HG03457 (cell line): ENCODE data around the gene NOXA1.

Experiments
- ATAC-seq: cut with Tn5 transposase; IDR thresholded peaks from one replicate; pipeline ENCODE4 v1.9.1; 2021; ENCODE audit warnings: moderate number of reproducible peaks; ENCODE audit not compliant: unreplicated experiment

NOXA1 gene

DNA sequence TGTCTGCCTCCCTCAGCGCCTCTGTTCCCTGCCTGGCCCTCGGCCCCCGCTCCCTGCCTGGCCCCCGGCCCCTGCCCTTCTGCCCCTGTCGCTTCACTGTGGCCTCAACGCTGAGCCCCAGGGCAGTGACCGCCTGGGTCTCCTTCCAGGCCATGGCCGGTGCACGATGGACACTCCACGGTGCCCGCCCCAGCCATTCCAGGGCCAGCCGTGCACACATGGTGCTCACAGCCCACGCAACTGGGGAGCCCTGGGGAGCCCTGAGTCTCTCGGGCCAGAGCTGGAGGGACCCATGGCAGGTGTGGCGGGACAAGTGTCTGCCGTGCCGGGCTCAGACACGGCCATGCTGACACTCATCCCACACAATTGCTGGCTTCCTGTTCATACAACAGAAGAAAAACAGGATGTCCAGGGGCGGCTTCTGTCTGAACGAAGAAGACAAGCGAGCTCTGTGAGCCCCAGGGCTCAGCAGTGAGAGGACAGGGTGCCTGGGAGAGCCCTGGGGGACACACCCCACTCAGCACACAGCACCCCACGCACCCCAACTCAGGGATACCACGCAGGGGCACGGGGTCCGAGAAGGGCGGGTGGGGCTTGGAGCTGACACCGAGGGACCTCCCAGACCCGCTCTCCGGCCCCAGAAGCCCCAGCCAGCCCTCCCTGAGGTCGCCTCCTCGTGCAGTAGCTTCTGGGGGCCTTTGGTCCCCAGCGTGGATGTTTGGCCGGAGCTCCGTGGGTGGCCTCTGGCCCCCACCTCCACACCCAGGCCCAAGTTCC is 35.9 kb upstream of the NOXA1 start:
- no peak for ATAC-seq

DNA sequence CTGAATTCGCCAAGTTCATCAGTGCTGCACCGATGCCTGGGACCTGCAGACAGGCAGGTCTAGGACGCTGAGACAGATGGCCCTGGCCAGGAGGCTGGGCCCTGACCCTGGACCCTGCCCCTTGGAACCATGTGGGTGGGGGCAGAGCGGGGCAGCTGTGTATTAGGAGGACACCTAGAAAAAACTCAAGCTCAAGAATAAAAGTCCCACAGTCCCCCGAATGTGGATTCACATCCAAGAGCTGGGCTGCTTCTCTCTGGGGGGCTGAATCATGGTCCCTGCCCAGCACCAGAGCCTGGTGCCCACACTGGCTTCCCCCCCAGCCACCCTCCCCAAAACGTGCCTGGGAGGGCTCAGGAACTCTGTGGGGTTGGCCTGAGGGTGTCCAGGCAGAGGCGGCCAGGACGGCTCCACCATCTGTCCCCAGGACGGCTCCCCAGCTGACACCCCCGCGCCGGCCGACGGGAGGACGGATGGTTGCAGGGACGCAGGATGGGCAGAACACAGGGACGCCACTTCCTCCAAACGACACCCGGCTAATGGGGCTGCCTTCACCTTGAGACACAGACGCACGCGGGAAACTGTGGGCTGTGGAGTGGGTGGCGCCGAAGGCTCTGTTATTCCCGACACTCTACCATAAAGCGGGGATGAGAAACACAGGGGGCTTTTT is 35.2 kb upstream of the NOXA1 start:
- no peak for ATAC-seq

GRCh38 chr9:137388589-137389427 is 34.4 kb upstream of the NOXA1 start:
- ATAC-seq, result no peak

GRCh38 chr9:137389428-137389746 is 33.8 kb upstream of the NOXA1 start:
- no peak for ATAC-seq

DNA sequence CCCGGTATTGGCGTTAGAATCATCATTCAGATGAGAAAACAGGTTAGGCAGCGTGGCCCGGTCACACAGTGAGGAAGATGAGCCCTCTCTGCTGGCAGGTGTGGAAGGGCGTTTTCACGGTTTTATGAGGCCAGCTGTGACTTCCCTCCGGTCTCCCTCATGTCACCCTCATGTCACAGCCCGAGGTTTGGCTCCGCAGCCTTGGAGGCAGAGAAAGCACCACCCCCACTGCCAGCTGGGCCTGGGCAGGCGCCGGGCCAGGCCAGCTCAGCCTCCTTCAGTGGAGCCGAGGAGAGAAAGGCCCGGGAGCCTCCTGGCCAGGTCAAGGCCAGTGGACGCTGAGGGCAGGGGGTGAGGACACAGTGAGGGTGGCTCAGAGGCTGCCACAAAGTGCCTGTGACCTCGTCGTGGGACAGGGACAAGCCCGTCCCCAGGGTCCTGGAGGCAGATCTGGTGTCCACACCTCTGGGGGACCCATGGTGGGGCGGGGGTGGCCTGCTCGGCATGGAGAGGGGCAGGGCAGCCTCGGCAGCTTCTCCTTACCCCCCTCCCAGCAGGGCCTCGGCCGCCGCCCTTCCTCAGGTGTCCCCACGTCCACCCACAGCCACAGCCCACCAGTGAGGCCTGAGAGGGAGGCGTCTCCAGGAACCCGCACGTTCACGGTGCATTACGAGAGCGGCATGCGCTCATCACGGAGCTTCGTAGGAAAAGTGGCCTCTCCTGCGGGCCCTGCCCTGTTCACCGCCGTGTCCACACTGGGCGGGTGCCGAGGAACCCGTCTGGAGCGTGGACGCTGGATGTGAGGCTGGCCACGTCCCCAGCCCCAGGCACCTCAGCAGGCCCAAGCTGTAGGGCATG is 32.4 kb upstream of the NOXA1 start:
- no peak for ATAC-seq

- ATAC-seq, result no peak
Measured at GRCh38 chr9:137391411-137391754, 31.8 kb upstream of the NOXA1 start.

GRCh38 chr9:137392232-137393007 is 30.8 kb upstream of the NOXA1 start:
- no peak for ATAC-seq

DNA sequence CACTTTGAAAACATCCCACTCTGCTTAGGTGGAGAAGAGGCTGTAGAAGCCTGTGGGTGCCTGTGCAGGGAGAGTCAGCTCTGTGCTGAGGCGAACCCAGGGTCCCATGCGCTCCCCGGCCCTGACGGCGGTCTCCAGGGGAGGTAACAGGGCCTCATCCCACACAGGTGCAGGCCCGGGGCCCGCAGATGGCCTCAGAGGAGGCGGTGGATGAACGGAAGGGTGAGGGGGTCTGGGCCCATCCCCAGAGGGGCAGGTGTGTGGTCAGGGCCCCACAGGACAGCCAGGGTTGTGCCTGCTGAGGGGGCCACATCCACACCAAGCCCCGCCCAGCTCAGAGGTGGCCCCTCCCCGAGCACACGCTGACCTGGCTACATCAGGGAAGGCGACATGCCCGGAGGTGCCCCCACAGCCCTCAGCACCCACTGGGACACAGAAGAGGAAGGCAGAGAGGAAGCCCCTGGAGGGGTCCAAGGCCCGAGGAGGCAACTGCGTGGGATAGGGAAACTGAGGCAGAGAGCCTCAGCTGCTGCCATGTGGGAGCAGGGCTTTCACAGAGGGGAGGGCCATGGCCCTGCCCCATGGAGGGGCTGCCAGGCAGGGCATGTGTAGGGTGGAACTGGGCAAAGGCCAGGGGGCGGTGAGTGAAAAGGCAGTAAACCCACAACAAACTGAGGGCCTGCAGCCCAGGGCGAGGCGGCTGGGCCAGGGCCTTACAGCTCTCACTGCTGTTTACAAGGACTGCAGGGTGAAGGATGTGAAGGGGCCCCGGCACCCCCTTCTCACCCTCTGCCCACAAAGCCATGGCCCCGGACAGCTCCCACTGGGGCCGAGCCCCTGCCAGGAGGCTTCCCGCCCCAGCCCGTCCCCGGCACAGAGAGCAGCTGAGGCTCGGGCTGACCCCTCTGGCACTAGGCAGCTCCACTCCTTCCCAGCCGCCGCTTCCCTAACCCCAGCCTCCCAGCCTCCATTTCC is 29.7 kb upstream of the NOXA1 start:
- ATAC-seq, result no peak

DNA sequence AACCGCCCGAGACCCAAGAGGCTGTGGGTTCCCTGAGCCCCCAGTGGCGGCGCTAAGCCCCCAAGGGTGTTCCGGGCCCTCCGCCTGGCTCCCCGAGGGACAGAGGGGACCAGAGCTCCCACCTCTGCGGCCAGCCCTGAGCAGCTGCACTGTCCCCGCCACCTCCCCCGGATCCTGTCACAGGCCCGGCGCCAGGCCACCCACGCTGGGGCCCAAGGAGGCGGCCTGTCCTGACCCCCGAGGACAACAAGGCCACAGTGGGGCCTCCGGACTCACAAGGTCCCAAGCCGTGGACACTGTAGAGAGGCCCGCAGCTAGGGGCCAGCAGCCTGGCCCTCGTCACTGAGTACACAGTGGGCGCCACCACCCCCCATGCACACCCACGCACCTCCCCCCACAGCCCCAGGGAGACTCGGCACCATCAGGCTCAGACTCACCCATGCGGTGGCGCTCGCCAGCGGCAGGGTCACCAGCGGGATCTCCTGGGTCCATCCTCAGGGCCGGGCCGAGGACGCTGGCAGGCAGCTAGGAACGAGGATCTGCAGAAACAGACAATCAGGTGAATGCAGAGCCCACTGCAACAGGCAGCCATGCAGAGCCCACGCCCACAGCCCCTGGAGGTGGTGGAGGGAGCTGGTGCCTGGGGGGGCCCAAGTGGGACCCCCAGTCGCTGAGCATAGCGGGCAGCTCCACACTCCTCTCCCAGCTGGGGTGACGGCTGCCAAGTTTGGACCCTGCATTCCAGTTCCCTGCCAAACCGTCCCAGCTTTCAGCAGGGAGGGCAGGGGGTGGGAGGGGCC is 28.1 kb upstream of the NOXA1 start:
- no peak for ATAC-seq

DNA sequence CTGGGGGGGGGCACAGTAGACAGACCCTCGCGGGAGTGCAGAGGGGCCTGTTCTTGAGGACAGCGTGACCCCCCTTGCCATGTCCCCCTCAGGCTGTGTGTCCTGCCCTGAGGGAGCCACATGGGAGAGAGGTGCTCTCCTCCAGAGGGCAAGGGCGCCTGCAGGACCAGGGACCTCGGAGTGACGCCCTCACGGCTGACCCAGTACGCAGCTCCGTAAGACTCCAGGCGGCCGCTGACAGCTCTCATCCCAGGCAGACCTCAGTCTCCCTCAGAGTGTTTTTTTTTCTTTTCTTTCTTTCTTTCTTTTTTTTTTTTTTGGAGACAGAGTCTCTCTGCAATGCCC is 27.6 kb upstream of the NOXA1 start:
- ATAC-seq, result no peak

DNA sequence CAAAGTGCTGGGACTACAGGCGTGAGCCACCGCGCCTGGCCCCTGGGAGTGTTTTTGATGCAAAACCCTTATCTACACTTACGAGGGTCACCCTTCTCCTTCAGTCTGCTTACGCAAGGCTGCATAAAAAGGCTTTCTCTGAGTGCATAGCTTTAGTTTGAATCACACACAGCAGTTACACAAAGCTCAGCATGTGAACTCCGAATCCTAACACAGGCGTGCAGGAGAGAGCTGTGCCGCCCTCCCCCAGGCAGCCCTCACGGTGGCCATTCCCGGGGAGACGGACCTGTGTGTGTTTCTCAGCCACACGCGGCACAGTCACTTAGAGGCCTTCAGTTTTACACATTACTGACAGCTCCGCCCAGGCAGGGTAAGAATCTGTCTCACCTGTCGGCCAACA is 27.0 kb upstream of the NOXA1 start:
- ATAC-seq, result no peak

DNA sequence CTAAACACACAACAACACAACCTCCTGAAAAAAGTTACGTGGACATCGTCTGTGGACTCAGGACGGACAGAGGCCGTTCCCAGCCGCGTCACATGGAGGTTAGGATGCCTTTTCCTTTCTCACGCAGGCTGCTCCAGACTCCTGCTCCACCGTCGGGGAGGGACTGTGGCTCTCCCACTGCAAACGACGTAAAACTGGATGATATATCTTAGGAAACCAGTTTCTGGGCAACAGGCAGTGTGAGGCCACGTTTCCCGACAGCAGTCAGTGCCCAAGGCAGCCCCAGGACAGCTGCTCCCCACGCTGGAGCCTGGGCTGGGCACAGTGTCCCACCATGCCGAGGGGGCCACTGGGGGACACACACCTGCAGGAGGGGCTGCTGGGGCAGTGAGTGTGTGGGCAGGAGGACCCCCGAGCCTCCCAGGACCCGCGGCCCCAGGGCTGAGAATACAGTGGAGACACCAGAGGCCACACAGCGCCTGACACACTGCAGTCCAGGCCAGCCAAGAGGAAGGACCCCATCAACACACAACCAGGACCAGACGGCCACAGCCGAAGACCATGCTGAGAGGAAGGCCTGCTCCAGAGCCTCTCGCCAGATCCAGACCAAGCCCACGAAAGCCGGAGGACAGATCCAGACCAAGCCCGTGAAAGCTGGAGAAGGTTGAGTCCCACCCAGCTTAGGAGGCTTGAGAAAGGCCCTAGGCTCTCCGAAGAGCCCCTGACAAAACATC is 26.4 kb upstream of the NOXA1 start:
- ATAC-seq, result no peak

DNA sequence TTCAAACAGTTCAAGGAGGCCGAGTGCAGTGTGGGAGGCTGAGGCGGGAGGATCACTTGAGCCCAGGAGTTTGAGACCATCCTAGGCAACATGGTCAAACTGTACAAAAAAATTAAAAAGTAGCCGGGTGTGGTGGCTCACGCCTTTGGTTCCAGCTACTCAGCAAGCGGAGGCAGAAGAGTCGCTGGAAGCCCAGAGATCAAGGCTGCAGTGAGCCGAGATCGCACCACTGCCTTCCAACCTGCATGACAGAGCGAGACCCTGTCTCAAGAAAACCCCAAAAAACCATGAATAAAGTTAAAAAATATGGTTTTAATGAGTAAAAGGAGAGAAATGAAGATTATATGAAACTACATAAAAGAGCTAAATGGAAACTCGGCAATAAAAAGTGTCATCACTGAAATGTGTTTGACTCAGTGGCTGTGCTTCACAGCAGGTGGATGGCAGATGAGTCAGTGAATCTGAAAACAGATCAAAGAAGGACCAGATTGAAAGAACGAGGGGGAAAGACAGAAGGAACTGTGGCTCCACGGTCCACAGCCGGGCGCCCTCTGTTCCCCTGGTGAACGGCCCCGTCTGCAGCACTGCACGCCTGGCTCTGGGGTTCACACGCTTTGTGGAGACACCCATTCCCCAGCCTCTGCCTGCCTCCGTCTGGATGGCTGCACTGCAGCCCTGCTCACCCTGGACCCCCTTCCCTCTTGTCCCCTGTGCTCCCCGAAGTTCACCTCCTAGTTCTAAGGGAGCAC is 25.3 kb upstream of the NOXA1 start:
- ATAC-seq, result no peak

DNA sequence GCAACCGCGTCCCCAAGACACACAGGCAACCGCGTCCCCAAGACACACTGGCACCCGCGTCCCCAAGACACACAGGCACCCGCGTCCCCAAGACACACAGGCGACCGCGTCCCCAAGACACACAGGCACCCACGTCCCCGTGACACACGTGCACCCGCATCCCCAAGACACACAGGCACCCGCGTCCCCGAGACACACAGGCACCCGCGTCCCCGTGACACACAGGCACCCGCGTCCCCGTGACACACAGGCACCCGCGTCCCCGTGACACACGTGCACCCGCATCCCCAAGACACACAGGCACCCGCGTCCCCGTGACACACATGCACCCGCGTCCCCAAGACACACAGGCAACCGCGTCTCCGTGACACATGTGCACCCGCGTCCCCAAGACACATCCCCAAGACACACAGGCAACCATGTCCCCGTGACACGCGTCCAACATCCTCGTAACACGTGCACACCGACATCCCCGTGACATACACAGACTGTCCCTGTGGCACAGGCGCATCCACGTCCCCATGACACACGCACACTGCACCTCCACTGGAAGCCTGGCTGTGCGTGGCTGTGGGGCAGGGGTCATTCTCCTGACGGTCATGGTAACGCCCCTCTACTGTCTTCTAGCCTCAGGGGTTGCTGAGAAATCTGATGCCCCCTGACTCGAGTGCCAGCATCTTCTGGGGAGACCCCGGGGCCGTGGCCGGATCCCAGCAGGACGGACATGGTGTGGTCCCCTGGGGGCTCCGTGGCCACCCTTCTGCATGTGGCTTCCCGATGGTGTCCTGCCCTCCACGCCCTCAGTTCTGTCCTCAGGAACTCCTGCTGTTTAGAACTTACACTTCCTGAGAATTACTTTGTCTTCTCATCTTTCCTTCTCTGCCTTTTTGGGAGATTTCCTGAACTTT is 24.4 kb upstream of the NOXA1 start:
- no peak for ATAC-seq

GRCh38 chr9:137402746-137403145 is 20.4 kb upstream of the NOXA1 start:
- no peak for ATAC-seq

GRCh38 chr9:137403269-137403668 is 19.9 kb upstream of the NOXA1 start:
- no peak for ATAC-seq
